ENCODE data around the gene ART4.

Gene ART4

DNA sequence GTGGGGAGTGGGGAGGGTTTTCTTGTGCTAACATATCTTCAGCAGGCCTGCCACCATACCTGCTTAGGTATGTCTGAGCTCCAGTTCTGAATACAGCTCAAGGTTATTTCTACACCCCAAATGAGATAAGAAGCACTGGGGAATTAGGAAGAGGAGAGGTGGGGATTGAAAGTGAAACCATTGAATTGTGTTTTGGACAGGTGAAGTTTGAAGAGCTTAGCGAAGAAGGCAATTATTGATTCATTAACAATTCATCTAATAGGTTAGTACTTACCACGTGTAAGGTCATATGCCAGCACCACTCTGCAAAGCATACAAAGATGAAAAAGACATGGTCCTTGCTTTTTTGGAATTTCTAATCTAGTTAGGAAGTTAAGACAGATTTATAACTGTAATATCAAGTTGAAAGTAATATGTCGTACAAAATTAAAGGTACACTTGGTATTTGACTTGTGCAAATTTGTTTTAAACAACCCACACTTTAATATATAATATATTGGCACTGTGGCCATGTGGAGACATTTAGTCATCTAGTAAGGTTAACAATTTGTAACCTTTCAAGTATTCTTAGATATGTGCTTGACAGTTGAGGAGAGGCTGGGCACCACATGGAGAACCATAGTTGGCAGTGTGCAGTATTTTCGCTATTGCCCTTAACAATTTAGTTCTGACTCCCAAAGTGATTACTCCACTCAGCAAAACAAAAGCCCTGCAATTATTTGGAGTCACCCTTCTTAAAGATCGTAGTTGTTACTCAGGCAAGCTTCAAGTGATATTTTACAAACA, 33.0 kb downstream of the ART4 start:
- no peak for DNase-seq

DNA sequence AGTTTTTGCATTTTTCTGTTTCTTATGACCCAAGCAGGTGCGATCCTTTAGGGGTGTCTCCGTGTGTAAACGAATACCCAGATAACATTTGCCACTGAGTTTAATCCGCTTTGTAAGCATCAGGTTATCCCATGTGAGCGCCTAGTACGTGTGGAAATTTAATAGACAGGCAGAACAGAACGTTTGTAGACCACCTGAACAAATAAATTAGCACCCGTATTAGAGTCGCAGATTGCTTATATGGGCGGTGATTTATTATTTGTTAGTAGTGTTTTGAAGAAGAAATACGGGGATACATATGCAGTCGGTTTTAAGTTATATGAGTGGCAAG, 39.5 kb downstream of the ART4 start:
- DNase-seq: no peak

DNA sequence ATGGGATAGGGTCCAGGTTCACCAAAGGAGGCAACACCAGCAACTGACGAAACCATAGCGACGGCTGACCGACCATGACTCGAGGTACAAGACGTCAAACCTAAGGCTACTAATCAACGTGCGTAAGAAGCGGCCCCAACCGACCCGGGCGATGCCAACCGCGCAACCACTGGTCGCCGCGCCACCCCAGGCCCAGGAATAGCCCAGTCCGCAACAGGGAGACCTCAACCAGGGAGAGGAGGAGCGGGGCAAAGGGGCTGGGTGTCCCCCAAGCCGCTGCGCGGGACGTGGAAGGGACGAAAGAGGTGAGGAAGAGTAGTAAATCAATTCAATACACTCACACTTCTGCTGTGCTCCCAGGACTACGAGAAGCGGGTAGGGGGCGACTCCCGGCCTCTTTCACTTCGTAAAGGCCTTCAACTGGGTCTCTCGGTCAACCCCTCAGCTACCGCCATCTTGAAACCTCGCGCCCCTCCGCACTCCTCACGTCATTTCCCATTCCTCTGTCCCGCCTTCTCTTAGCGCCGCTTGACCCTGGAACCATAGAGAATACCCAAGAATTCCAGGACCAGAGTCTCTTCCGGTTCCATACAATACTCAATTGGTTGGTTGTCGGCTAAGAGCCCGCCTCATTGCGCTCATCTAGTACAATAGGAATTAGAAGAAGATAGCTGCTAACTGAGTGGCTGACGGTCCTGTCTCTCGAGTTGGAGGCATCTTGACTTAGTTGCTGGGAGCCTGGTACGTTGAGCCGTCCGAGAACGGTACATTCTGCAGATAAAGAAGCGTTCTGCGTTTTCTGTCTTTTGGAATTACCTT, 40.1 kb downstream of the ART4 start, which contains the start of the genes C12orf60 and WBP11:
C12orf60 (plus strand) TSS at position 660 of the 819 bp plus-strand sequence. CDS start 19,266 bp downstream, outside the sequence.
WBP11 (minus strand) TSS at position 468 of the 819 bp plus-strand sequence. CDS start 2,095 bp downstream, outside the sequence.
- DNase-seq: peak; percentile 24 to 99 (median 88)

DNA sequence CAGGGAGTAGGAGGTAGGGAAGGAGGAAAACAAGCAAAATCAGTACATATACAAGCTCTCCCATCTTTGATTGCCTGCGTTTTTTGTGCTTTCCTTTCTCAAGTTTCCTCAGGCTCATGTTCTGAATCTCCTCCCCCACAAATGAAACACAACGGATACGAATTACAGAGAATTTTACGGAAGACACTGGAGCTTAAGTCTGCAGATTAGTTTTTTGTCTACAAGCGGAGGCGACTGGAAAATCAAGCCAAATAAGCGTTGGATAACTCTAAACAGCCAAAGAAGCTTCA, 40.7 kb downstream of the ART4 start:
- DNase-seq: no peak

DNA sequence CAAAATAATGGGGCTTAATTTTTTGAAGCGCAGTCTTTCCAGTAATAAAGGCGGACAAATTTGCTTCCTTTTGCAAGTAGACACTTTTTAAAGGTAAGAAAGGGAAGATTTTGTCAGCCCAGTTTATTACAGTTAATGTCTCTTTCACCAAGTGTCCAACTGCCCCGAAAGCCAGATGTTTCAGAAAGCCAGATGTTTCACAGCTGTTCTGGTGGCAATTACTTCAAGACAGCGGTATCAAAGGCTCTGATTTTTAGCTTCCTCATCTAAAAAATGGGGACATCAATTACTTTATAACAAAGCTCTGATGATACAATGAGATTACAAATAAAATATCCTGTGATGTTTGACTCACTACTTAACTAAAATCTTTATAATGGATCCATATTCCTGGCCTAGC, 41.1 kb downstream of the ART4 start:
- DNase-seq: no peak

DNA sequence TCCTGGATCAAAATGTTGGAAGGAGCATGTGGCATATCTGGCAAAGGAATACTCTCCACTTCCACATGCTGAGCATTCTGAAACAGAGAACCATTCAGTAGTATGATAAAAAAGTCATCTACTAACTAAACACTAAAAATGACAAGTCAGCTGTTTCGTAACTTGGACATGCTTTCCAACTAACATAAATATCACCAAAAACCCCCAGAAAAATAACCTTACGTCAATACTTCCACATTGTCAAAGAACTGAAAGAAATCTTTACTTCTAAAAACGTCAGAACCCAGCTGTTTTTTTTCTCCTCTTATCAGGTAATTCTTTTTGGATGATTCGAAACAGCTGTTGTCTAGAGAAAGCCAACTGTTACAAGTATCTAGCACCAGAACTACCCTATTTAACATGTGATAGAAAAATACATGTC, 48.3 kb downstream of the ART4 start:
- no peak for DNase-seq

DNA sequence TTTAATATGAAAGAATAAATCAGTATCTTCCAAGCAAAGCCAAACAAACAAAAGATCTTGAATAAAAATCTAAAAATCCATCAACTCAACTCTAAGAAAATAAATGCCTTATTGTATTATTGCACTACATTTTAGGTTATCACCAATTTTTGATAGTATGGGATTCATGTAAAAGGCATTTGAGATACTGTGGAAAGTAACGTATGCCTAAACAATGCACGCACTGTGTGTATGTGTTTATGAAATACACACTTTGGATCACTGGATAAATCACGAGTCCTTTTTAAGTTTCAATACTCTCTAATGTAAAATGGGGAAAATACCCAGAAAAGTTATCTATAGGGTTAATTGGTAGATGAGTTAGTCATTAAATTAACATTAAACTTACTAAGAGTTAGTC, 57.8 kb downstream of the ART4 start:
- no peak for DNase-seq

DNA sequence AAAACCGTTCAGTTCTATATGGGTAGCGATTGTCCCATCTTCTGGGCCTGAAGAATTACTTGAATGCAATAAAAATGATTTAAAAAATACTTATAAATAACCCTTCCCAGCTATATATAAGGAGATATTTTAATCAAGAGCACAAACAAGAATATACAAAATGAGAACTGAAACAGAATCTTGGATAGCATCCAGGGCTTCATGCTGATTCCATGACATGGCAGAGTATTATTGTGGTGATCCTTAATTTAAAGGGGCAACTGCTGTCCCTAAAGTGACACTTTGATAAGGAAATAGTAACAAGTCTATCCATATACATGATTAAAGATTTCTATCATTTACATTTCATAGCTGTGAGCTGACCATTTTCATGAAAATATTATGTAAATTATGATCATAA, 58.9 kb downstream of the ART4 start:
- no peak for DNase-seq

DNA sequence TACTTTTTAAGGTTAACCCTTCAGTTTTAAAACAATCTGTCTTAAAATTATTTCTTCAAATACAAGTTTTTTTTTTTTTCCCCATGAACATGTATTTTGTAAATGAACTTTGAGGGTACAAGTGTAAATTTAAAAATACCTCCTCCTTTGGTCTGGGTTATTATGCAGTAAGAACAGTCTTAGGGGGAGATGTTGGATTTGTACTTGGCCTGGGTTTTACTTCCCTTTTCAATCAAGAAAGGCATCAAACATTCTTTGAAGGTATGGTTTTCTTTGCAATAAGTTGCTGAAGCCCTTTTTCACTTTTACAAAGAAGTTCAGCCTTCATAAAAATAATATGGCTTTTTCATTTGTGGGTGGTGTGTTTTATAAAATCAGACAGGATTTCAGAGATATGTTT, 60.6 kb downstream of the ART4 start:
- no peak for DNase-seq

DNA sequence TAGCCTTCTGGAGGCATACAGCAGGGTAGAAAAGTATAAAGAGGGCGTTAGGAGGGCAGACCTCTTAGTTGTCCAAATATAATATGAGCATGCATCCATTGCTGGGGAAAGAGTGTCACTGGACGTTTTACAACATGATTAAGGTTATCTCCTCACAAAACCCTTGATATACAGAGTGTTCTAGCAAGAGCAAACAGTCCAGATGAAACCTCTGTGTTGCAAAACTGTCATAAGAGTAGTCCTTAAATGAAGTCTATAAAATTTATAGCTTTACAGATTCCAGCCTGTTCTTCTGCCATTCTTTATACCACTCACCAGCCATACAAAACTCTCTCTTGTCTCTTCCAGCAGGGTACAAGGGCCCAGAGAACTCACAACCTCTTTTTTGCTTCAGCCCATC, 61.8 kb downstream of the ART4 start:
- no peak for DNase-seq

DNA sequence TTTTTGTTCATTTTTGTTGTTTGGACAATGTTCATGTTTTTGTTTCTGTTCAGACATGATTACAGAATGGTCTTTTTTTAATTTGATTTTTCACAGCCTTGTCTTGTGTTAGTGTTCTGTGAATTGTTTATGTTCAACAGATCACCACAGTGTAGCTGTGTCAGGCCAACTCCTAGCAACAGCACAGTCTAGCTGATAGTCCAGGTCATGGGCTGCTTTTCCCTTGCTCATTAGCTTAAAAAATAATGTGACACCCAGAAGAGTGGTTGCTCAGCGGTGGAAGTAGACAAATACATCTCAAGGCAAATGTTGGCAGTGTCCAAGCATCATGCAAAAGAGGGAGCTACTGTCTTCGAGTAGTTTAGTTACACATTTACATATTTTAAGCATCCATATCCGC, 62.5 kb downstream of the ART4 start:
- no peak for DNase-seq

DNA sequence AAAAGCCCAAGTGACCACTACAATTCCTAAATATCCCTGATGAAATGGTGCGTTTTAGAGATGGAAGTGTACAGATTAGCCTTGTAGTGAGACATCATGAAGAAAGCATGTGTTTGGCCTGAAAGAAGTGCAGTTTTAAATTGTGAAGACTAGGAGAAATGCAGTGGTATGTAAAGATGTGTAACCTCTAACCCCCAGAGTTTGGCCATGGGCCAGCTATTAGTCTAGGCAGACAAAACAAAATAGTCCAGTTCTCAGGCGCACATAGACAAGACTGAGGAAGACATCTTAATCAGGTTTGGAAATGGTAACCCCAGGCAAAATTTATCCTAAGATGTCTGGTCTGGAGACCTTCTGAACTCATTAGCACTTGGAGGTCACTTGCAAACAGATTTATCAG, 63.5 kb downstream of the ART4 start:
- no peak for DNase-seq

DNA sequence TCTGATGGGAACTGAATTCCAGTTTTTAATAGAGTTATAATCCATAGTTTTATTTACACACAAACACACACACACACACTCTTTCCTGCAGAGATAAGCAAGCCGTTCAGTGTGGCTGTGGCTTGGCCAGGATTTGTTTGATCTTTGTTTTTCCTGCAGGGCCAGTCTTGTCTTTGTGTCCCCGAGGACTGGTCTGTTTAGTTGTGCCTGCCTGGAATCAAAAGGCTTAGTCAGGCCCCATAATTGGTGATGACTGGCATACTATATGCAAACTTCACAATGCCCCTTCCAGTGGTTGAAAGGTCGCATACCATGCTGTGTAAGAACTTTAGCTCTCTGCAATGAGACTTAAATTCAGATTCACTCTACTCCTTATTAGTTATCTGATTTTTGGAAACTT, 66.1 kb downstream of the ART4 start:
- DNase-seq: no peak

DNA sequence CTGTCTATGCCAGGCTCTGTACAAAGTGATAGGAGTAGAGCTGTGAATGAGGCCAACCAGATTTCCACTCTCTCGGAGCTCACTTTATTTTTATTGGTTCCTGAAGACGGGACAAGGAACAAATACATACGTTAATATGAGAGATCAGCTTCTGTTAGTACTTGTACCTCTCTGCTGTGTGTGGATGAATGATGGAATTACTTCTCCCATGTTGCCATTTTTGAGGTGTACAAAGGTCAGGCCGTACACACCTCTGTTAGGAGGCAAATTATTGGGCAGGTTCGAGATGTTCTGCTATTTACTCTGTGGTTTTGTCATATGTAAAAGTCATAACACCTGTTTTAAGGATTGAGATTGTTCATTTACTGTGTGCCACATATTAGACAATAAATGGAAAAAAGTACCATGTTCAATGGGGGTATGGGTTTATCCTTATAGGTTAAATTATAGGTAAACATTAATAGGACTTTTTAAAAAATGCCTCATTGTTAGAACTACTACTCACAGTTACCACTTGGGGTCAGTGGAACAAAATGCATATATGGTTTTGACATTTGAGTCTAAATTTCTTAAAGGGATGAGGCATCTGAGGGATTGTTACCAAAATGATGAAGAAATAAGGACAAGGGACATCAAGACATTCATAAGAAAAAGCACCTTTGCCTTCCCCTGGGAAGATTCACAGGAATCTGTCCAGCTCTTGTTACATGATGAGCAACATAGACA, 66.9 kb downstream of the ART4 start:
- no peak for DNase-seq

DNA sequence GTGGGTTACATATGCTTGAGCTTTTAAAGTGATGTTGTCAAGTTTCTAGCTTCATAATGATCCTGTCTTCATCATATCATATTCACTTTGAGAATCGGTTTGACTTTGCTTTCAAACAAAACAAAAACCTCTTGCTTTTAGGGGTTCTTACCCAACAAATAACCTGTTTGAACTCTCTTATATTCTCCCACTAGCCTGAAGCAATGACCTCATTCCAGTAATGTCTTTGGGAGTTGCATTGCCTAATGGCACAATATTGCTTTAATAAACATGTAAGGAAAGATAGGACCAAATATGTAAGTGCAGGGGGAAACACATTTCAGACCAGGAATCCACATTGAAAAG, 67.7 kb downstream of the ART4 start:
- DNase-seq: no peak
